Measurements from ENCODE around the gene KLRC2. TPM values are rescaled to one million over a fixed set of nuclear protein-coding genes. Genes with fewer than 3 reads are reported as not detected.

KLRC2 gene
- total RNA-seq, 1 experiment from 2014 or later = 7.5 TPM

DNA sequence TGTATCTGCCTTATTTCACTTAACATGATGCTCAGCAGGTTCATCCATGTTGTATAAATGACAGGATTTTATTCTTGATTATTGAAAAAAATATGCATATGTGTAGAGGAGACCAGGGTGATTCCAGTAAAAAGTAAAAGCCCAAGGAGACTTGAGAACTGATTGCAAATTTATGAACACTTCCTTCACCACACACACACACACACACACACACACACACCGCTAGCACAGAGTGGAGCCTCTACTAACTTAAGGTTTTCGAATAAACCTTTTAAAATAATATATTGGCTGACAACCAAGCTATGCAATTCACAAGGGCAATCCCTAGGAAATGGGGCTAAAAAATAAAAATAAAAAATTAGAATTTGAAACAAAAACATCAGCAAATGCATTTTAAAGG is 37.6 kb downstream of the KLRC2 start:
- ChIA-PET POLR2A (no interaction called here), RAD21 (ENCODE audit: low non-redundant PET in 1 of 2, low total read pairs in 2 of 2, uncharacterized antibody in 2 of 2, unreplicated experiment in 2 of 2) (no interaction called here), CTCF (interaction anchor here (1.4 kb wide), 1 partner anchor 13 kb away, joined by 3 read pairs; no protein-coding TSS in a partner anchor)
- Histone ChIP-seq H3K4me2 (ENCODE audit: low read length) (no peak overlapping the region), H3K27me3 (ENCODE audit: insufficient read depth, low read length) (no peaks in the 10 kb centered on the region), H3K4me3 (replicated peaks in 1 of 2; ENCODE audit: low read depth in 1 of 2, low read length in 2 of 2) (no peak overlapping the region), H4K20me1 (ENCODE audit: insufficient read depth) (no peaks in the 10 kb centered on the region), H3K27ac (ENCODE audit: low read depth, low read length) (no peak overlapping the region), H3K36me3 (ENCODE audit: control insufficient read depth in 1 of 2, insufficient read depth in 2 of 2, low read length in 2 of 2) (no peaks in the 10 kb centered on the region), H3K9me2 (ENCODE audit: insufficient read depth) (no peaks in the 10 kb centered on the region), H3K4me1 (ENCODE audit: control insufficient read depth in 1 of 2, insufficient read depth in 2 of 2, low read length in 2 of 2) (peaks cover 3 to 30% of the 10 kb centered on the region in 2 experiments; a peak in 3 of 4 replicates), H2AFZ (ENCODE audit: low read depth, low read length, poor library complexity, severe bottlenecking) (no peak overlapping the region), H3K9me3 (ENCODE audit: control insufficient read depth in 1 of 2, insufficient read depth in 1 of 2, low read depth in 1 of 2, low read length in 2 of 2) (no peaks in the 10 kb centered on the region), H3K79me2 (ENCODE audit: insufficient read depth, low read length) (no peaks in the 10 kb centered on the region), H3K9ac (ENCODE audit: low read length) (no peak overlapping the region)
- no TSS peak for BruUV-seq (replicated peaks)
- DNase-seq (ENCODE audit: low read depth, low spot score) (no peak), ATAC-seq (no peak)
- intact Hi-C loops (cut with micrococcal nuclease) = no loop called here
- TF ChIP-seq, protein P1, sequence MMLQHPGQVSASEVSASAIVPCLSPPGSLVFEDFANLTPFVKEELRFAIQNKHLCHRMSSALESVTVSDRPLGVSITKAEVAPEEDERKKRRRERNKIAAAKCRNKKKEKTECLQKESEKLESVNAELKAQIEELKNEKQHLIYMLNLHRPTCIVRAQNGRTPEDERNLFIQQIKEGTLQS (IDR thresholded peaks at IDR 0.05) = no peak
- TF ChIP-seq TCF7L2 (IDR thresholded peaks at IDR 0.05; ENCODE audit: borderline replicate concordance, extremely low read depth, insufficient read depth, insufficient read length) (no peak), SP1 (IDR thresholded peaks at IDR 0.05; ENCODE audit: low read depth) (no peak), CBX3 (IDR thresholded peaks at IDR 0.05; ENCODE audit: low read depth) (no peak), EZH2 (IDR thresholded peaks at IDR 0.05) (no peak), CEBPB (IDR thresholded peaks at IDR 0.05; ENCODE audit: low read depth) (no peak), ZNF274 (IDR thresholded peaks at IDR 0.05; ENCODE audit: low read depth, low read length) (no peak), FOSL1 (IDR thresholded peaks at IDR 0.05; ENCODE audit: low read depth) (no peak), ELF1 (IDR thresholded peaks at IDR 0.05; ENCODE audit: borderline replicate concordance, low read depth) (no peak), ZFX (IDR thresholded peaks at IDR 0.05) (no peak), JUND (IDR thresholded peaks at IDR 0.05) (no peak), RAD21 (IDR thresholded peaks at IDR 0.05; ENCODE audit: low read depth) (no peak), SIN3A (IDR thresholded peaks at IDR 0.05; ENCODE audit: low read depth) (no peak), YY1 (IDR thresholded peaks at IDR 0.05; ENCODE audit: extremely low read depth, insufficient replicate concordance, low read depth, low read length) (no peak), POLR2A (IDR thresholded peaks at IDR 0.05; ENCODE audit: borderline replicate concordance, extremely low read depth, insufficient read depth, insufficient read length) (no peak)
- TF ChIP-seq, protein P2, sequence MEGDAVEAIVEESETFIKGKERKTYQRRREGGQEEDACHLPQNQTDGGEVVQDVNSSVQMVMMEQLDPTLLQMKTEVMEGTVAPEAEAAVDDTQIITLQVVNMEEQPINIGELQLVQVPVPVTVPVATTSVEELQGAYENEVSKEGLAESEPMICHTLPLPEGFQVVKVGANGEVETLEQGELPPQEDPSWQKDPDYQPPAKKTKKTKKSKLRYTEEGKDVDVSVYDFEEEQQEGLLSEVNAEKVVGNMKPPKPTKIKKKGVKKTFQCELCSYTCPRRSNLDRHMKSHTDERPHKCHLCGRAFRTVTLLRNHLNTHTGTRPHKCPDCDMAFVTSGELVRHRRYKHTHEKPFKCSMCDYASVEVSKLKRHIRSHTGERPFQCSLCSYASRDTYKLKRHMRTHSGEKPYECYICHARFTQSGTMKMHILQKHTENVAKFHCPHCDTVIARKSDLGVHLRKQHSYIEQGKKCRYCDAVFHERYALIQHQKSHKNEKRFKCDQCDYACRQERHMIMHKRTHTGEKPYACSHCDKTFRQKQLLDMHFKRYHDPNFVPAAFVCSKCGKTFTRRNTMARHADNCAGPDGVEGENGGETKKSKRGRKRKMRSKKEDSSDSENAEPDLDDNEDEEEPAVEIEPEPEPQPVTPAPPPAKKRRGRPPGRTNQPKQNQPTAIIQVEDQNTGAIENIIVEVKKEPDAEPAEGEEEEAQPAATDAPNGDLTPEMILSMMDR (IDR thresholded peaks at IDR 0.05 in 2 of 3, conservative IDR thresholded peaks at IDR 0.05 in 1 of 3; ENCODE audit: borderline replicate concordance in 1 of 3, insufficient read depth in 1 of 3, low read depth in 2 of 3, low read length in 2 of 3) = no peak
- TF ChIP-seq, protein P3, sequence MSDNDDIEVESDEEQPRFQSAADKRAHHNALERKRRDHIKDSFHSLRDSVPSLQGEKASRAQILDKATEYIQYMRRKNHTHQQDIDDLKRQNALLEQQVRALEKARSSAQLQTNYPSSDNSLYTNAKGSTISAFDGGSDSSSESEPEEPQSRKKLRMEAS (IDR thresholded peaks at IDR 0.05) = no peak
- TF ChIP-seq, protein P4, sequence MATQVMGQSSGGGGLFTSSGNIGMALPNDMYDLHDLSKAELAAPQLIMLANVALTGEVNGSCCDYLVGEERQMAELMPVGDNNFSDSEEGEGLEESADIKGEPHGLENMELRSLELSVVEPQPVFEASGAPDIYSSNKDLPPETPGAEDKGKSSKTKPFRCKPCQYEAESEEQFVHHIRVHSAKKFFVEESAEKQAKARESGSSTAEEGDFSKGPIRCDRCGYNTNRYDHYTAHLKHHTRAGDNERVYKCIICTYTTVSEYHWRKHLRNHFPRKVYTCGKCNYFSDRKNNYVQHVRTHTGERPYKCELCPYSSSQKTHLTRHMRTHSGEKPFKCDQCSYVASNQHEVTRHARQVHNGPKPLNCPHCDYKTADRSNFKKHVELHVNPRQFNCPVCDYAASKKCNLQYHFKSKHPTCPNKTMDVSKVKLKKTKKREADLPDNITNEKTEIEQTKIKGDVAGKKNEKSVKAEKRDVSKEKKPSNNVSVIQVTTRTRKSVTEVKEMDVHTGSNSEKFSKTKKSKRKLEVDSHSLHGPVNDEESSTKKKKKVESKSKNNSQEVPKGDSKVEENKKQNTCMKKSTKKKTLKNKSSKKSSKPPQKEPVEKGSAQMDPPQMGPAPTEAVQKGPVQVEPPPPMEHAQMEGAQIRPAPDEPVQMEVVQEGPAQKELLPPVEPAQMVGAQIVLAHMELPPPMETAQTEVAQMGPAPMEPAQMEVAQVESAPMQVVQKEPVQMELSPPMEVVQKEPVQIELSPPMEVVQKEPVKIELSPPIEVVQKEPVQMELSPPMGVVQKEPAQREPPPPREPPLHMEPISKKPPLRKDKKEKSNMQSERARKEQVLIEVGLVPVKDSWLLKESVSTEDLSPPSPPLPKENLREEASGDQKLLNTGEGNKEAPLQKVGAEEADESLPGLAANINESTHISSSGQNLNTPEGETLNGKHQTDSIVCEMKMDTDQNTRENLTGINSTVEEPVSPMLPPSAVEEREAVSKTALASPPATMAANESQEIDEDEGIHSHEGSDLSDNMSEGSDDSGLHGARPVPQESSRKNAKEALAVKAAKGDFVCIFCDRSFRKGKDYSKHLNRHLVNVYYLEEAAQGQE (IDR thresholded peaks at IDR 0.05; ENCODE audit: low read depth) = no peak
